ENCODE data around the gene KIFC1. TPM values are rescaled to one million over a fixed set of nuclear protein-coding genes. Genes with fewer than 3 reads are reported as not detected.

The KIFC1 gene
- total RNA-seq, 1 experiment from 2014 or later: 73.8 TPM

DNA sequence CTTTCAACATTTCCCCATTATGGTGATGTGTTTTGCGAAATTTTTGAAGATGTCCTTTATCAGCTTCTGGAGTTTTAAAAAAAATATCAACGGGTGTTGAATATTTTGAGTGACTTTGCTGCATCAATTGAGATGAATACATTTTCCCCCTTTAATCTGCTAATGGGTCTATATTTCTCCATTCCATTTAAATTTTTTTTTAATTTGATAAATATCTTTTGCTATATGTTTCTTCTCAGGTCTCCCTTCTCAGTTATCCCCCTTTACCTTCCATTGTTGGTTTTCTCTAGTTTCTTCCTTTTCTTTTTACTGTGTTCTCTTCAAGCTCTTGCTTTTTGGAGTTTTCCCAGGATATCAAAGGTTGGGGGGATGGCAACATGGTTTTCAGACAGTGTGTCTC lies 1.4 kb upstream of the KIFC1 start:
- no peak overlapping the region for H3K56ac ChIP-seq (ENCODE audit: insufficient read length, low read depth, low read length)

More for the DNA sequence above, 1.4 kb upstream of the KIFC1 start:
- Histone ChIP-seq H3K4ac (ENCODE audit: low read depth, low read length) (no peak overlapping the region), H2AFZ (ENCODE audit: low read length) (no peak overlapping the region), H2BK5ac (ENCODE audit: insufficient read length, low read length) (no peak overlapping the region), H2AK5ac (ENCODE audit: insufficient read length, low read length) (no peak overlapping the region), H3K9me3 (ENCODE audit: control insufficient read depth, low read depth, low read length) (no peaks in the 10 kb centered on the region), H3K79me1 (ENCODE audit: insufficient read depth, low read depth, low read length, poor library complexity, severe bottlenecking) (peaks cover 5% of the 10 kb centered on the region), H4K20me1 (ENCODE audit: control insufficient read depth, insufficient read depth, insufficient read length) (no peaks in the 10 kb centered on the region), H3K4me2 (ENCODE audit: insufficient read depth, insufficient read length, low read length) (no peak overlapping the region), H2BK15ac (ENCODE audit: low read depth, low read length) (no peak overlapping the region), H3K18ac (ENCODE audit: insufficient read length, low read depth, low read length) (no peak overlapping the region), H3K23me2 (ENCODE audit: insufficient read length, low read depth, low read length, poor library complexity, severe bottlenecking) (peaks cover 10% of the 10 kb centered on the region), H2BK12ac (ENCODE audit: insufficient read length, low read depth, low read length) (no peak overlapping the region), H3K14ac (ENCODE audit: insufficient read depth, low read length) (no peak overlapping the region), H3K27ac (ENCODE audit: insufficient read length, low read depth, low read length) (no peak overlapping the region), H4K5ac (ENCODE audit: insufficient read length, low read depth, low read length) (no peak overlapping the region), H3K27me3 (ENCODE audit: insufficient read depth, low read length) (no peaks in the 10 kb centered on the region), H3K79me2 (ENCODE audit: insufficient read depth, low read length) (peaks cover 29% of the 10 kb centered on the region), H4K8ac (replicated peaks; ENCODE audit: insufficient read length, low read depth, low read length) (no peak overlapping the region), H3T11ph (ENCODE audit: low read length) (no peak overlapping the region), H3K23ac (ENCODE audit: insufficient read length, low read depth, low read length) (no peak overlapping the region), H3K9ac (ENCODE audit: extremely low read depth, insufficient read length, low read length) (peak overlapping the region; percentile 59), H2BK20ac (ENCODE audit: low read depth, low read length, poor library complexity, severe bottlenecking) (no peak overlapping the region), H4K91ac (ENCODE audit: insufficient read length, low read depth, low read length) (no peak overlapping the region), H2BK120ac (ENCODE audit: low read depth, low read length, poor library complexity, severe bottlenecking) (no peak overlapping the region), H3K4me1 (ENCODE audit: insufficient read depth, low read length) (peaks cover 2% of the 10 kb centered on the region; the same call in 1 of the 2 replicates)
- no CpG with 5 or more reads among the region's 2 CpGs for WGBS (ENCODE audit: extremely low coverage, insufficient read length, low lambda C conversion rate)
- Mint-ChIP-seq H3K27ac (peak overlapping the region in 2 of 3 experiments; percentile 68 to 94; a peak in 2 of 7 replicates), H3K9me3 (no peaks in the 10 kb centered on the region), H3K4me3 (peak overlapping the region in 1 of 2 experiments; percentile 94; a peak in 1 of 5 replicates), H3K4me1 (peaks cover 31 to 34% of the 10 kb centered on the region in 2 experiments), H3K36me3 (ENCODE audit: insufficient read depth in 1 of 3, low read depth in 3 of 3) (peaks cover 4 to 13% (median 5%) of the 10 kb centered on the region in 3 experiments; a peak in 4 of 7 replicates), H3K27me3 (ENCODE audit: low read depth) (no peaks in the 10 kb centered on the region)
- TF ChIP-seq CTCF (conservative IDR thresholded peaks at IDR 0.05): no peak
- no peak for DNase-seq
